Measurements from ENCODE around the gene PLEKHG2.

The PLEKHG2 gene

GRCh38 chr19:39379865-39380396, 32.5 kb upstream of the PLEKHG2 start:
- no peak for TF ChIP-seq GATA2 (IDR thresholded peaks at IDR 0.05; ENCODE audit: low read depth, low read length)
- no peak for TF ChIP-seq GATA3 (IDR thresholded peaks at IDR 0.05; ENCODE audit: low read depth, low read length)

- TF ChIP-seq GATA2 (IDR thresholded peaks at IDR 0.05; ENCODE audit: low read depth, low read length) (no peak), GATA3 (IDR thresholded peaks at IDR 0.05; ENCODE audit: low read depth, low read length) (no peak)
Observed at GRCh38 chr19:39380521-39381502, 31.7 kb upstream of the PLEKHG2 start.

- TF ChIP-seq GATA2 (IDR thresholded peaks at IDR 0.05; ENCODE audit: low read depth, low read length), result no peak
- TF ChIP-seq GATA3 (IDR thresholded peaks at IDR 0.05; ENCODE audit: low read depth, low read length), result no peak
Observed at GRCh38 chr19:39381910-39382611, 30.4 kb upstream of the PLEKHG2 start.

- TF ChIP-seq GATA2 (IDR thresholded peaks at IDR 0.05; ENCODE audit: low read depth, low read length) (no peak), GATA3 (IDR thresholded peaks at IDR 0.05; ENCODE audit: low read depth, low read length) (no peak)
Observed at GRCh38 chr19:39382991-39383828, 29.3 kb upstream of the PLEKHG2 start.

- TF ChIP-seq GATA3 (IDR thresholded peaks at IDR 0.05; ENCODE audit: low read depth, low read length) (no peak), GATA2 (IDR thresholded peaks at IDR 0.05; ENCODE audit: low read depth, low read length) (no peak)
Observed at GRCh38 chr19:39384839-39385568, 27.5 kb upstream of the PLEKHG2 start.

- no peak for TF ChIP-seq GATA2 (IDR thresholded peaks at IDR 0.05; ENCODE audit: low read depth, low read length)
- no peak for TF ChIP-seq GATA3 (IDR thresholded peaks at IDR 0.05; ENCODE audit: low read depth, low read length)
Observed at GRCh38 chr19:39385629-39386411, 26.6 kb upstream of the PLEKHG2 start.

GRCh38 chr19:39386557-39386956, 25.9 kb upstream of the PLEKHG2 start:
- TF ChIP-seq GATA3 (IDR thresholded peaks at IDR 0.05; ENCODE audit: low read depth, low read length) (no peak), GATA2 (IDR thresholded peaks at IDR 0.05; ENCODE audit: low read depth, low read length) (no peak)

GRCh38 chr19:39388657-39389056, 23.8 kb upstream of the PLEKHG2 start:
- TF ChIP-seq GATA3 (IDR thresholded peaks at IDR 0.05; ENCODE audit: low read depth, low read length) (no peak), GATA2 (IDR thresholded peaks at IDR 0.05; ENCODE audit: low read depth, low read length) (no peak)

- TF ChIP-seq GATA2 (IDR thresholded peaks at IDR 0.05; ENCODE audit: low read depth, low read length) (no peak), GATA3 (IDR thresholded peaks at IDR 0.05; ENCODE audit: low read depth, low read length) (no peak)
Observed at GRCh38 chr19:39389631-39390414, 22.6 kb upstream of the PLEKHG2 start.

- TF ChIP-seq GATA3 (IDR thresholded peaks at IDR 0.05; ENCODE audit: low read depth, low read length) (no peak), GATA2 (IDR thresholded peaks at IDR 0.05; ENCODE audit: low read depth, low read length) (no peak)
Observed at GRCh38 chr19:39390451-39390750, 22.1 kb upstream of the PLEKHG2 start.

GRCh38 chr19:39390751-39391437, 21.6 kb upstream of the PLEKHG2 start, which contains the start of the genes MED29 and PAF1:
MED29 (plus strand) TSS chr19:39391378; CDS start chr19:39391423, 45 bp downstream.
PAF1 (minus strand) TSS chr19:39391106; CDS start chr19:39390864, 242 bp downstream.
- TF ChIP-seq GATA3 (IDR thresholded peaks at IDR 0.05; ENCODE audit: low read depth, low read length) (no peak), GATA2 (IDR thresholded peaks at IDR 0.05; ENCODE audit: low read depth, low read length) (no peak)

Data from SH-SY5Y (cell line).